GM19372 (cell line): ENCODE data around the gene FXYD6.
"Not testable (repeated sequence)": the region's sequence is repeated elsewhere in the genome, so short reads cannot be mapped to it uniquely, and the experiment has no call there.

Experiments used
- ATAC-seq: cut with Tn5 transposase; IDR thresholded peaks from one replicate; pipeline ENCODE4 v1.9.1; 2021; ENCODE audit warnings: mild to moderate bottlenecking, low read depth, moderate library complexity; ENCODE audit not compliant: unreplicated experiment

Gene FXYD6

DNA sequence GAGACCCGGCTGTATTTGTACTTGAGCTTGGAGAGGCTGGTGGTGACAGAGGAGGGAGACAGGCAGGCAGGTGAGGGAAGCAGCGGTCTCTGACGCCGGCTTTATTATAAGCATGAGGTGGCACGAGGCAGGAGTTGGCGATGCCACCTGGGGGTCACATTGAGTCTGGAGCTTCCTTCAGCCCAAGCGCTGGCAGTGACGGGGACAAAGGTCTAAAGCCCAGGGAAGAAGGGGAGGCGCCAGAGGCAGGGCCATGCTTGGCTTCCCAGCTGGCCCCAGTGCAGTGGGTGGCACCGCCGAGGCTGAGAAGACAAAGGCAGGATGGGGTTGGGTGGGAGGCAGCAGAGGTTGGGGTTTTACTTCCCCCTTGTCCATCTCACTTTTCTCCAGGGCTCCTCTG lies 56.4 kb downstream of the FXYD6 start:
- ATAC-seq: no peak

DNA sequence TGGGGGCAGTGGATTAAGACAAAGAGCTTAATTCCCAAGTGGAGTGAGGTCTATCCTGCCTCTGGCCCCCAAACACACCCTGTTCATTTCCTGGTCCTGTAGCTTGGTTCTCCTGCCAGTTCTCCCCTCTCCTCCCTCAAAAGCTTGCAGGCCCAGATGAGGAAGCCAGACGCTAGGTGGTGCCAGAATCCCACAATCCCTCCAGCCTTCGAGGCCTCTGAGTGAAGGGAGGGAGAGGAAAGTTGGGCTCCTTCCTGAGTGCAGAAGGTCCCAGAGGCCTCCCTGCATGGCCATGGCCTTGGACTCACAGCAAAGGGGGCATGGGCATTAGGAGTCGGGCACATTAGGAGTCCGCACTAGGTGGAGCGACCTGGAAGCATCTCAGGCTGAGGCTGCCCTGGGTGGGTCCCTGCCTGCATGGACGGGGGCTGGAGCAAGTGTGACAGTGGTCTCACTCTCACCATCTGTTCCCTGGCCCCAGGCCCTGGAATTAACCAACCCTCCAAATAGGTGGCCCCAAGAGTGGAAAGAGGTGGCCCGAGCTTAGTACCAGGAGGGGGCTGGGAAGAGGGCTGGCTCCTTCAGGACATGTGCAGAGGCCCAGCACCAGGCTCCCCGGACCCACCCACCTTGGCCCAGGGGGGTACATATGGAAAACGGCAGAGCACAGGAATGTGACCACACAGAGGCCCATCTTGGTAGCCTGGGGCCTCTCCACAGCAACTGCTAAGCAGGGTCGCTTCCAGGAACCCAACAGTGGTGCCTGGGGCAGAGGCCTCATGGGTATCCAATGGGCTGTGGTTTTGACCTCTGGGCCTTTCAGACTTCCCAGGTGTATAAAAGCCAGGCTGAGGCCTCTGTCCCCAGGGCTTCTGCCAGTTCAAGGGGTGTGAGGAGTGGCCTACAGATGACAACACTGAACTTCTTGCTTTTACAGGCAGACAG lies 57.1 kb downstream of the FXYD6 start:
- ATAC-seq: no peak

DNA sequence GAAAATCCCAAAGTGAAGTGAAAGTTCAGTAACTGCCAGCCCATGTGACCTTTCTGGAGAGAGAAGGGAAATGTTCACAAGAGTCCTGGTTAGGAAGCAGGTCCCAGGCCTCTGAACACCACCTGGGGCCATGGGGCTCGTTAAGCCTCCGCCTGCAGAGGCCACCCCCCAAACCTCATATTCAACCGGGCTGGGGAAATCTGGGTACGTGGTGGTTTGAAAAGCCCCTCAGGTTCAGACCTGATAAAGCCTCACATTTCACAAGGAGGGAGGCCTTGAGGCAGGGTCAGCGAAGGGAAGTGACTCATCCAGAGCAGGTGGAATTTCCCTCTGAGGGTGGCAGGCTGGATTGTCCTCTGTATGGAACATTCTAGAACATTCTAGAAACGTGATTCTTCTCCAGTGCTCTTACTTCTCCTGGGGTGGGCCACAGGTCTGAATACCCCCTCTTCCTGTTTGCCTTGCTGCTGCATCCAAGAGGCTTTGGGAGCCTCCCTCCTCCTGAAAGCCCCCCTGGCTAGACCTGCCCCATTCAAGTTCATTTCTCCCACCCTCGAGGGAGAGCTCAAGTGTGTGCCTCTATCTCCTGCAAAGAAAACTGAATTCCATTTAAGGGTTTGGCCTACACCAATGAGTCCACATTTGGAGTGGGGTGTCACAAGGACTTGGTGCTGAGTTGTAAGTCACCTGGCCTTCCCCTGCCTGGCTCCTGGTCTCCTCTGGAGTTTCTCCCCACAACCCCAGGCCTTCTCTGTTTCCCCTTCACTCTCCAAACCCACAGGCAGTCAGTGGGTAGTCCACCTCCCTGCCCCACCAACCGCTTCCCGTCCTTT lies 58.2 kb downstream of the FXYD6 start:
- no peak for ATAC-seq

DNA sequence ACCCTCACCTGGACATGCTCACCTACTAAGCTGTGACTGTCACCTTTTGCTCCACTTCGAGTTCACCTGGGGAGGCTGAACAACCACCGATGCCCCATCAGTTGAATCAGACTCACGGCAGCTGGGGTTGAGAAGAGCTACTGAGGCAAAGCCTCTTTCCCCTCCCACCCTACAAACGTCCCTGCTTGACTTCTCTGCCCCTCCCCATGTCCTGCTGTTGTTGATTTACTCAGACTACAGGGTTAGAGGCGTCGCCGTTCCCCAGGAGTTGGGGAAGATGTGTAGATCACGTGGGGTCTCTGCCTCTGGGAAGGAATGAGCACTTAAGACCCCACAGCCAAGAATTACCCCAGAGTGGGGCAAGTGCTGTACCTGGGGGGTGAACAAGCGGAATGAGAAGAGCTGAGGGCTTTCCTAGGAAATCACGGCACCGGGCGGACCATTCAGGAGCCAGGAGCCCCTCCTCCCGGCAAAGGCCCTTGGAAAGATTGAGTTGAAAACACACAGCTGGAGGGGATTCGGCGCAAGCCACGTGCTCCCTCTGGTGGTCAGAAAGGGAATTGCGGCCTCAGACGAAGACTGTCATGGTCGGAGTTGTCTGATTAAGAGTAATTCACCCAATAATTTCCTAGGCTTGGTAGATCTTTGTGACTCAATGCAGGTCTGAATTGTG lies 59.0 kb downstream of the FXYD6 start:
- no peak for ATAC-seq

DNA sequence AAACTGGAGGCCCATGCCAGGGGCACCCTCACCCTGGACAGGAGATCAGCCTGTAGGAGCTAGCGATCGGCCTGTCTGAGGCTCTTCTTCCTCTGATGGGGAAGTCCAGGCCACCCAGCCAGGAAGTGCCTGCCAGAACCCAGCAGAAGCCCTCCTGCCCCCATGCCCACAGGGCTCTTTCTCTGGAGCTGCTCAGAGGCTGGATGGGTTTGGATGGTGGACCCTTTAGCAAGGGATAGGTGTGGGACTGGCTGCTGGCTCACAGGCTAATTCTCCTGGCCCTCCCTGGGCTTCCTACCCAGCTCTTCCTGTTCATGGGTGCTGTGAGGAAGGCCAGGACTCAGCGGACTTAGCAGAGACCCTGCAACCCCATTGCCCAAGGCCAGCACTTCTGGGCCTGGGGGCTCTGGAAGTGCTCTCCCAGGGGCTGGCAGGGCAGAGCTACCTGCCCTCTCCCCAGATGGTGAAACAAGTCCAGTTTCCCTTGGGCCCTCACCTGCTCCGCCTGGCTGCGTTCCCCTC lies 59.6 kb downstream of the FXYD6 start:
- ATAC-seq: no peak

DNA sequence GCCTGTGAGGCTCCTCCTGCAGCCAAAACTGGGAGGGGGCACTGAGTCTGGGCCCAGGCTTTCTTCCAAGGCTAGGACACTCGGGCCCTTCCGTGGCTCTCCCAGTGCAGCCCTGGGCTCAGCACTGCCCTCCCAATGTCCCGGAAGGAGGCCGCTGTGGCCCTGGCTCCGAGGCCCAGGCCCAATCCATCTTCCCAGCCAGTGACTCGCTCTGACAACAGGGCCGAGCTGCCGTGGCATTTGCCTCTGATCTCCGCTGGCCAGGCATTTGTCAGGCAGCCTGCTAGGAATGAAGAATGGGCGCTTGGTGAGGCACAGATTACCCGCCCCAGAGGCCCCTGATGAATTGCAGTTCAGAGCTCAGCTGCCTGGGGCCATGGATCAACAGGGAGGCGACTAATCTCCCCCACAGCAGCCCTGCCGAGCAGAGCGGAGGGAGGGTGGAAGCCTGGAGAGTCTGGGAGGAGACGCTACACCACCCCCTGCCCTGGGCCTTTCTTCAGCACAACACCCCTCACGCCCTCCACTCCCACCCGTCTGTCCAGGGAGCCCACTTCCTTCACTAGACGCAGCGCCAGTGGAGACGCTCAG lies 60.2 kb downstream of the FXYD6 start:
- ATAC-seq: no peak

DNA sequence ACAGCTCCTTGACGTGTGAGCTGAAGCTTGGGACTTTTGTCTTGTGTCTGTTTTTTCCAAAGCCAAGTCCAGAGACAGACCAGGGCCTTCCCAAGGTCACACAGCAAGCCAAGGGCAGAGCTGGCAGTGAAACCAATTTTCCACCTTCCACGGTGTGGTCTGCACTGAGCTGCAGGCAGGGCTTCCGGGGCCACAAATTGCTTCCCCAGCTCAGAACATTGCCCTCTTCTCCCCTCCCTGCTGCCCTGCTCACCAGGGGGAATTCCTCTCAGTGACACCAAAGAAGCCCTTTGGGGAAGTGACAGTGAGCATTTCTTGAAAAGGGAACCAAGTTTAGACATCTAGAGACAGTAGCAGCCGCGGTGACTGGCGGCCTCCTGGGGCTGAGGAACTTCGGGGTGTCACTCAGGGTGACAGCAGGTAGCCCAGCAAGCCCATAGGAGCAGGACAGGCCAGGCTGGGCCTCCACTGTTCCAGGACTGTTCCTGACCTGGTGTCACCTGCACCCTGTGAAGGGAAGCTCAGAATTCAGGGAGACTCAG lies 61.1 kb downstream of the FXYD6 start:
- ATAC-seq: peak; percentile 59

DNA sequence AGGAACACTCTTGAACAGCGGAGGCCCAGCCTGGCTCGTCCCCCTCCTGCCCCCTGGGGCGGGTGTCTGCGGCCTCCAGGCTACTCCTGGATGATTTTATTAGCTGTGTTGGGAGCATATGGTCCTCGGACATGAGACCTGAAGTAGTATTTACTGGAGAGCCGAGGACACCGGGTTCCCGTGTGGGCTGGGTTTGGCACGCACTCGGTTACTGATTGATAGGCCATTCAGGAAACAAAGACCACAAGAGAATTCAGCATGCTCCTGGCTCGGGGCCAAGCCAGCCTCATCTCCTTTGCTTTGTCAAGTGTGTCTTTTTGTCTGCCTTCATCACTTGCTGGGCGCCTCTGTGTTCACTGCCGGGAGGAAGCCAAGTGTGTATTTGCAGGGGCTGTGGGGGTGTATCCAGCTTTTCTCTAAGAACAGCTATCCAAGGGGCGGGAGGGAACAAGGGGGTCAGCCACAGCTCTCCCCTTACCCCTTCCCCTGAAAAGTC lies 61.6 kb downstream of the FXYD6 start:
- ATAC-seq: peak; percentile 35

DNA sequence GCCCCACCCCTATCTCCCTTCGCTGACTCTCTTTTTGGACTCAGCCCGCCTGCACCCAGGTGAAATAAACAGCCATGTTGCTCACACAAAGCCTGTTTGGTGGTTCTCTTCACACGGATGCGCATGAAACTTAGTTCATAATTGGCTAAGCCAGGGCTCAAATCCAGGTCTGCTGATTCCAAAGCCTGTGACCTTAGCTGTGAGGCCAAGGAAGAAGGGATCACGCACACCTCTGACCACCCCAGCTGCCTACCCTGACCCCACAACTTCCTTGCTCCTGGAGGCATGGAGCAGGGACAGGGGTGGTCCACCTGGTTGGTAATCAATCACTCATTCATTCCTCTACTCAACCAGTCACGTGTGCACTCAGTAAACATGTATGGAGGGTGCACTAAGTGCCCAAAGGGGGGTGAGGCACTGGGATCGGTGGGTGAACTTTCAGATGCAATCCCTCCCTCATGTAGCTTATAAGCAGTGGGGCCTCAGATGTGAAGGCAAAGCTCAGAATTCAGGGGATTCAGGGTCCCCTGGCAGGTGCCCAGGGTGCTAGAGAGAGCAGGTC lies 62.2 kb downstream of the FXYD6 start:
- peak; percentile 2 for ATAC-seq

DNA sequence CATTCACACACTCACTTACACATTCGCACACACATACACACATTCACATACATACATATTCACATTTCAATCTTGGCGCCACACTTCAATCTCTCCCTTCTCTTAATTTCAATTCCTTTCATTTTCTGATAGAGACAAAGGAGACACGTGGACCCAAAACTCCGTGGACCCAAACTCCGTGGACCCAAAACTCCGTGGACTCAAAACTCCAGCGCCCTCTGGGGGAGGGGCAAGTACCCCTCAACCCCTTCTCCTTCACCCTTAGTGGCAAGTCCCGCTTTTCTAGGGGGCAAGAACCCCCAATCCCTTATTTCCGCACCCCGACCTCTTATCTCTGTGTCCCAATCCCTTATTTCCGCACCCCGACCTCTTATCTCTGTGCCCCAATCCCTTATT lies 66.4 kb downstream of the FXYD6 start:
- not testable (repeated sequence) for ATAC-seq

DNA sequence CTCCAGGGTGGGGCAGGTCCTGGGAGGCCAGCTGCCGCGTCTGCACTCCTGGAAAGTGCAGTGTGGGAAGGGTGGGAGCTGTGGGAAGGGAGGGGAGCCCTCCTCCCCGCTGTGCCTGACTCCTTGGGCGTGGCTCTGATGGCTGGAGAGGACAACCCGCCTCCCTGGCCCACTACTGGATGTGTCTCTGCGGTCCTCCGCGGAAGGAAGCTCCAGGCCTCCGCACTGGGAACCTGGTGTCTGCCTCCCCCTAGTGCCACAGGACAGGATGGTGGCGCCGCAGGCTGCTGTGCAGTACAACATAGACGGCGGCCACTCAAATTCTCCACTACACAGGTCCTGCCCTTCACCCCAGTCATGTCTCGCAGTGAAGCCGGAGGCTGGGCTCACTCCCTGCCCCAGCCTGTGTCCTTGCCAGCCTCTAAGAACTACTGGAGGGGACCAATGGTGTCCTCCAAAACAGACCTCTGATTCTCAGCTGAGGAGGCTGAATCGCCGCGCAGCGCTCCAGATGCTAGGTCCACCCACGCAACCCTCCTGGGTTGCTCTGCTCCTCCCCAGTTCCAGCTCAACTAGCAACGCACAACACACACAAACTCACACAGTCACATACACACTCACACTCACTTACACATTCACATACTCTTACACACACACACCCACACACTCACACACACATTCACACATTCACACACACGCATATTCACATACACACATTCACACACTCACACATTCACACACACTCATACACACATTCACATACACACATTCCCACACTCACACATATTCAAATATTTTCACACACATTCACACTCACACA lies 67.0 kb downstream of the FXYD6 start:
- ATAC-seq: no peak

DNA sequence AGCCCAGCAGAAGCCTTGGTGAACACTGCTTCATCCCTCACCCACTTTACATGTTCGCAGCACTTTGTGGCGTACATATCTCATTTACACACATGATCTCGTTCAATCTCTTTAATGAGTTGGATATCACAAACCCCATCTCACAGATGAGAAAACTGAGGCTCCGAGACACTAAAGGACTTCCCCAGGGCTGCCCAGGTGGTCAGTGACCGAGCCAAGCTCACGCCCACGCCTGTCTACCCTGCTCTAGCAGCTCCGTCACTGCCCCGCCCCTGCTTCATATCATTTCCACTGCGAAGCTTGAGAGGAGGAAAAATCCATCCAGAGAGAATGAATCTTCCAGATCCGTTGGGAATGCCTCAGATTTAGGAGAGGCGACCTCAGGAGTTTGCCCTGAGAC lies 67.7 kb downstream of the FXYD6 start:
- no peak for ATAC-seq

DNA sequence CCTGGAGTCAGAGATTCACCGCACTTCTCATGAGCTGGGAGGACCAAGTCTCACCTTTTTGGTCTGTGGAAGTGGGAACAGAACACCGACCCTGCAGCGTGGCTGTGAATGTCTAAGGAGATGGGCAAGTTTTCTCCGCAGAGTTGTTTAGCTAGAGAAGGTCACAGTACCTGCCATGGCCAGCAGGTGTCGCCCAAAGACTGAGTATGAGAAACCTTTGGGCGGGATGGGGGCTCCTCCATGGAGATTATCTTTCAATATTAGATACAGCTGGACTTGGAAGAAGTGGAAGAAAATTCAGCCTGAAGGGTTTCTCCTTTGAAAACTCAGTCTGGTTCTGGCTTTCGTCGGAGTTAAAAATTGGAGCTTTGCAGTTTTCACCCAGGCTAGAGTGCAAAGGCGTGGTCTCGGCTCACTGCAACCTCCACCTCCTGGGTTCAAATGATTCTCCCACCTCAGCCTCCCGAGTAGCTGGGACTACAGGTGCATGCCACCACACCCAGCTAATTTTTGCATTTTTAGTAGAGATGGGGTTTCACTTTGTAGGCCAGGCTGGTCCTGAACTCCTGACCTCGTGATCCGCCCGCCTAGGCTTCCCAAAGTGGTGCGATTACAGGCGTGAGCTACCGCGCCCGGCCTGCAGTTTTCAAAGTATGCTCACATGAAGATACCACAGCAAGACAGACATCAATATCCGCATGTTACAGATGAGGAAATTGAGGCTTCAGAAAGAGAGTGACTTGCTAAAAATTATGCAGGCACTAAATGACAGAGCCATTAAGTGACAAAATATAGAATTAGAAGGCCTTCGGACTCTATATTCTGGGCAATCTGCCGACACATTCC lies 68.8 kb downstream of the FXYD6 start:
- ATAC-seq: no peak

DNA sequence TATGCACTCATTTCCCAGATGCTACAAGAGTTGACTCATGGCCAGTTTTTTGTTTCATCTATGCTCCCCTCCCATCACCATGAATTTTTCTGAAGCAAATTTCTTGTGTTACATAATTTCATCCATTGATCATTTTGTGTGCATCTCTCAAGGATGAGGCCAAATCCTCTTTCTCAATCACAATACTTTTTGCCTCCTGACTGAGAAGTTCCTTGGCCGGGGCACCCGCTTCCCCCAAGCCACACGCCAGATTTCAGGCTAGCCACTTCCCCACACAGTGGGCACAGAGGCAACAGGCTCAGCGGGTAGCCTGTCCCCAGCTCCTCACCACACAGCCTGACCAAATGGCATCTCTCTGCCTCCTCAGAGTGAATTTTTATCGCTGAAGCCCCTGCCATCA lies 69.6 kb downstream of the FXYD6 start:
- ATAC-seq: no peak

DNA sequence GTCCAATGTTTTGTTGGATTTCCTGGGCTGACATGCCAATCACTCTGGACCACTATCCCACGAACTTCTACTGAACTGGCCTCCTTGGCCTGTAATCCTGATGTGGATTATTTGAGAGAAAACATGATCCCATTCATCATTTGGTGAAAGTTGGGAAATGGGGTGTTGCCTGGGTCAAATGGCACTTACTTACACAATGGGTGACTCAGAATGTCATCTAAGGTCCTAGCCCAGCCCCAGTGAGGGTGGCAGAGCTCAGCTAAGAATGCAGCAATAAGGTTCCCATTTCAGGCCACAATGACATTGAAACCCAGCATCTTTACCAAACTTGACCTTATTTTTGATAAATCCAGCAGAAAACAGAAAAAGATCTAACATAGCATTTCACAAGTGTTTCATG lies 71.4 kb downstream of the FXYD6 start:
- no peak for ATAC-seq

DNA sequence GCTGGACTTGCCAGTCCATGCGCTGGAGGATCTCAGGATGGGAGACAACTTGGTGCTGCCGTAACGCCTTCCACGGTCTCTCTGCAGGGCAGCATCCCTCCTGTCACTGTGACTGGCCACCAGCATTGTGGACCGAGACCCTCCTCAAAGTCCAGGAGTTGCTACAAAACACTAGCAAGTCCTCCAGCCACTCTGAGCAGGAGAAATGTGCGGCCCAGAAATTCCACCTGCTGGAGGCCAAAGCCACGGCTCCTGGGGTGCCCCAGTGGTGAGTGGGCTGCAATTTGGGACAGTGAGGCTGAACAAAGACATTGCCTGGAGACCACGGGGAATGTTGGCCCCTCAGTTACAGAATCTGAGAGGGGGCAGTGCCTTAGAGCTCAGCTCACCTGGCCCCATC lies 72.6 kb downstream of the FXYD6 start:
- ATAC-seq: no peak

DNA sequence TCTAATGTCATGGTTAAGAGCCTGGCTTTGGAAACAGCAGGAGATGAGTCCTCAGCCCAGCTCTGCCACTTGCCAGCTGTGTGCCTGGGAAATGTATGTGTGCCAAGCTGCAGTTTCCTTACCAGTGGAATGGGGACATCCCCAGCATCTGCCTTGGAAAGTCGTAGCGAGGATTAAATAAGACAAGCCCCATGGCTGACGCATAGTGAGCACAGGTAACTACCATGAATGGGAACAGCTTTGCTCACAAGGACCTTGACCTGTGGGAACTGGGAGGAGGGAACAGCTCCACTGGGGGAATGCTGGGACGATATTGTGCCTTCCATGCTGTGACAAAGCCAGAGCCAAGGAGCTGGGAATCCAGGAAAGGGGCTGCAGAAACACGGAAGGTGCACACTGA lies 76.8 kb downstream of the FXYD6 start:
- no peak for ATAC-seq
